Thoracic aorta (tissue), 2 donors: ENCODE results near the gene XXYLT1. TPM values are rescaled to one million over a fixed set of nuclear protein-coding genes. Genes with fewer than 3 reads are reported as not detected.
"Not testable (repeated sequence)": the region's sequence is repeated elsewhere in the genome, so short reads cannot be mapped to it uniquely, and the experiment has no call there.

Experiments
- ATAC-seq: fragments of 150-250 bp; one replicate; pipeline ENCODE4 v1.8.0; 2017; ENCODE audit warnings: low read depth; ENCODE audit not compliant: insufficient number of reproducible peaks, low FRiP score
- DNase-seq: peaks from one replicate; pipeline ENCODE4 v3.0.0-alpha.2; 2020; ENCODE audit warnings: low spot score
- H3K27ac ChIP-seq, 2 donors: fragments of 200-600 bp; sonication (generic); 1 replicate in 1 of 2; 2 replicates in 1 of 2; pipeline ENCODE4 v1.5.1; 2016; ENCODE audit warnings: mild to moderate bottlenecking in 2 of 2, moderate library complexity in 2 of 2
- H3K27me3 ChIP-seq: fragments of 200-600 bp; sonication (generic); replicated peaks from 2 replicates; pipeline ENCODE4 v1.6.0; 2016; ENCODE audit warnings: mild to moderate bottlenecking; ENCODE audit not compliant: insufficient read depth
- H3K36me3 ChIP-seq: fragments of 200-600 bp; sonication (generic); one replicate; pipeline ENCODE4 v1.5.1; 2016
- H3K4me1 ChIP-seq, 2 donors: fragments of 200-600 bp; sonication (generic); 1 replicate in 1 of 2; 2 replicates in 1 of 2; pipeline versions ENCODE4 v1.5.1 to v1.6.0; 2016; ENCODE audit warnings: low read depth in 2 of 2, mild to moderate bottlenecking in 1 of 2; ENCODE audit not compliant: control insufficient read depth in 1 of 2
- H3K4me3 ChIP-seq: fragments of 200-600 bp; sonication (generic); 2 replicates; pipeline ENCODE4 v1.5.1; 2016; ENCODE audit warnings: mild to moderate bottlenecking
- H3K9me3 ChIP-seq: fragments of 200-600 bp; sonication (generic); 2 replicates; pipeline ENCODE4 v1.5.1; 2016
- CTCF ChIP-seq: fragments of 200-600 bp; sonication (generic); IDR thresholded peaks from one replicate; pipeline ENCODE4 v1.5.1; 2019; ENCODE audit warnings: antibody characterized with exemption
- total RNA-seq, 2 donors: library from RNA; depleted of rRNA; stranded (reverse); fragments of >200 nt; gene quantifications; one replicate each; pipeline versions ENCODE4 v1.1.0 to v1.2.3, GENCODE V29; 2016

XXYLT1 gene
- total RNA-seq, 2 donors from 2014 or later: 17.7 to 21.2 TPM

- H3K4me3 ChIP-seq: no peak overlapping the region
- no peak for ATAC-seq
- H3K9me3 ChIP-seq: peaks cover 3% of the 10 kb centered on the region
- TF ChIP-seq CTCF: no peak
- H3K27ac ChIP-seq: no peak overlapping the region
- H3K36me3 ChIP-seq: no peaks in the 10 kb centered on the region
- no peak for DNase-seq
- no peaks in the 10 kb centered on the region for H3K4me1 ChIP-seq
- no peaks in the 10 kb centered on the region for H3K27me3 ChIP-seq
These were observed 213.2 kb downstream of the XXYLT1 start for GRCh38 chr3:195057716-195058115.

GRCh38 chr3:195056506-195056905 lies 214.5 kb downstream of the XXYLT1 start:
- no peak for TF ChIP-seq CTCF
- ATAC-seq: no peak
- no peak for DNase-seq

GRCh38 chr3:195054311-195054710 lies 216.6 kb downstream of the XXYLT1 start:
- Histone ChIP-seq H3K4me1 (no peaks in the 10 kb centered on the region), H3K36me3 (no peaks in the 10 kb centered on the region), H3K27ac (no peak overlapping the region), H3K27me3 (no peaks in the 10 kb centered on the region), H3K4me3 (no peak overlapping the region), H3K9me3 (peaks cover 3% of the 10 kb centered on the region)
- no peak for DNase-seq
- ATAC-seq: no peak
- TF ChIP-seq CTCF: no peak

More at GRCh38 chr3:195056506-195056905, 214.5 kb downstream of the XXYLT1 start:
- H3K36me3 ChIP-seq: no peaks in the 10 kb centered on the region
- no peaks in the 10 kb centered on the region for H3K27me3 ChIP-seq
- H3K27ac ChIP-seq: no peak overlapping the region
- H3K4me1 ChIP-seq: no peaks in the 10 kb centered on the region
- H3K9me3 ChIP-seq: peaks cover 3% of the 10 kb centered on the region
- H3K4me3 ChIP-seq: no peak overlapping the region

- ATAC-seq (no peak), DNase-seq (no peak)
- no peaks in the 10 kb centered on the region for H3K4me1 ChIP-seq
- no peak overlapping the region for H3K27ac ChIP-seq
- H3K9me3 ChIP-seq: peaks cover 3% of the 10 kb centered on the region
- no peak for TF ChIP-seq CTCF
- H3K4me3 ChIP-seq: no peak overlapping the region
- no peaks in the 10 kb centered on the region for H3K36me3 ChIP-seq
- no peaks in the 10 kb centered on the region for H3K27me3 ChIP-seq
These were observed 218.0 kb downstream of the XXYLT1 start for GRCh38 chr3:195052939-195053338.

- not testable (repeated sequence) for H3K4me1 ChIP-seq, H3K27ac ChIP-seq, H3K27me3 ChIP-seq, H3K4me3 ChIP-seq, H3K36me3 ChIP-seq, DNase-seq, ATAC-seq, H3K9me3 ChIP-seq
These were observed 220.7 kb downstream of the XXYLT1 start for GRCh38 chr3:195050296-195050695.
